Endodermal cell (in vitro differentiated cells): ENCODE results near the gene AGBL1. TPM values are rescaled to one million over a fixed set of nuclear protein-coding genes. Genes with fewer than 3 reads are reported as not detected.

ENCODE experiments used
- DNase-seq: peaks from one replicate; pipeline ENCODE4 v3.0.0-alpha.2; 2017
- H3K27ac ChIP-seq: 2 replicates; pipeline ENCODE4 v1.5.1; 2013; ENCODE audit warnings: mild to moderate bottlenecking, low read depth, low read length, moderate library complexity
- H3K27me3 ChIP-seq: 2 replicates; pipeline ENCODE4 v1.6.1; 2013; ENCODE audit warnings: mild to moderate bottlenecking, low read length, moderate library complexity; ENCODE audit not compliant: insufficient read depth, control insufficient read depth, poor library complexity, severe bottlenecking
- H3K36me3 ChIP-seq: 2 replicates; pipeline ENCODE4 v1.7.0; 2013; ENCODE audit warnings: mild to moderate bottlenecking, low read length, moderate library complexity; ENCODE audit not compliant: control insufficient read depth, insufficient read depth
- H3K4me1 ChIP-seq: one replicate; pipeline ENCODE4 v1.7.0; 2013; ENCODE audit warnings: low read length; ENCODE audit not compliant: control insufficient read depth, insufficient read depth
- H3K4me3 ChIP-seq: 2 replicates; pipeline ENCODE4 v1.5.1; 2013; ENCODE audit warnings: mild to moderate bottlenecking, low read length, moderate library complexity
- H3K9ac ChIP-seq: 2 replicates; pipeline ENCODE4 v1.6.1; 2013; ENCODE audit warnings: mild to moderate bottlenecking, low read length, moderate library complexity; ENCODE audit not compliant: poor library complexity, severe bottlenecking; ENCODE audit errors: extremely low read depth
- H3K9me3 ChIP-seq: 2 replicates; pipeline ENCODE4 v1.6.1; 2013; ENCODE audit warnings: mild to moderate bottlenecking, low read length, moderate library complexity; ENCODE audit not compliant: control insufficient read depth
- H3K27ac Mint-ChIP-seq: 2 replicates; pipeline ENCODE4 v1.8.0; 2020; ENCODE audit warnings: mixed read lengths
- H3K27me3 Mint-ChIP-seq: 2 replicates; pipeline ENCODE4 v1.8.0; 2021; ENCODE audit warnings: mild to moderate bottlenecking, mixed read lengths; ENCODE audit not compliant: insufficient read depth
- H3K36me3 Mint-ChIP-seq: 2 replicates; pipeline ENCODE4 v1.8.0; 2020; ENCODE audit warnings: low read depth, mixed read lengths
- H3K4me1 Mint-ChIP-seq: 2 replicates; pipeline ENCODE4 v1.8.0; 2020; ENCODE audit warnings: mixed read lengths
- H3K4me3 Mint-ChIP-seq: 2 replicates; pipeline ENCODE4 v1.8.0; 2020; ENCODE audit warnings: mild to moderate bottlenecking, moderate library complexity, mixed read lengths
- H3K9me3 Mint-ChIP-seq: 2 replicates; pipeline ENCODE4 v1.8.0; 2020; ENCODE audit warnings: mild to moderate bottlenecking, mixed read lengths
- WGBS, 2 experiments: methylation state at CpG; one replicate each; pipeline versions ENCODE4 v1.1.5 to v1.1.7; 2013; ENCODE audit warnings: missing lambda C conversion rate in 2 of 2, mixed read lengths in 1 of 2; ENCODE audit not compliant: insufficient coverage in 1 of 2, insufficient read length in 1 of 2; 5-methylcytosine and 5-hydroxymethylcytosine counted together
- total RNA-seq, 2 donors: library from RNA; stranded (reverse); fragmentation: NEBNext Ultra II Directional in 1 of 2; extraction: Animal tissue kit (Norgen Biotek cat#: 25700) in 1 of 2; gene quantifications; 2 replicates in 1 of 2; 3 replicates in 1 of 2; pipeline ENCODE4 v1.2.1, GENCODE V29; 2021
- TF ChIP-seq, protein P1 (sequence below): fragments of 200-600 bp; sonication (generic); conservative IDR thresholded peaks from 2 replicates; pipeline ENCODE4 v1.5.0; 2021; ENCODE audit warnings: antibody characterized with exemption, mild to moderate bottlenecking

Gene AGBL1
- total RNA-seq, 2 donors from 2014 or later = 0.07 to 0.11 TPM

- Histone ChIP-seq H3K27ac (no peak overlapping the region), H3K36me3 (no peaks in the 10 kb centered on the region), H3K4me3 (no peak overlapping the region), H3K9ac (no peak overlapping the region), H3K9me3 (no peaks in the 10 kb centered on the region), H3K27me3 (no peaks in the 10 kb centered on the region), H3K4me1 (peaks cover 2% of the 10 kb centered on the region)
- TF ChIP-seq, protein P1, sequence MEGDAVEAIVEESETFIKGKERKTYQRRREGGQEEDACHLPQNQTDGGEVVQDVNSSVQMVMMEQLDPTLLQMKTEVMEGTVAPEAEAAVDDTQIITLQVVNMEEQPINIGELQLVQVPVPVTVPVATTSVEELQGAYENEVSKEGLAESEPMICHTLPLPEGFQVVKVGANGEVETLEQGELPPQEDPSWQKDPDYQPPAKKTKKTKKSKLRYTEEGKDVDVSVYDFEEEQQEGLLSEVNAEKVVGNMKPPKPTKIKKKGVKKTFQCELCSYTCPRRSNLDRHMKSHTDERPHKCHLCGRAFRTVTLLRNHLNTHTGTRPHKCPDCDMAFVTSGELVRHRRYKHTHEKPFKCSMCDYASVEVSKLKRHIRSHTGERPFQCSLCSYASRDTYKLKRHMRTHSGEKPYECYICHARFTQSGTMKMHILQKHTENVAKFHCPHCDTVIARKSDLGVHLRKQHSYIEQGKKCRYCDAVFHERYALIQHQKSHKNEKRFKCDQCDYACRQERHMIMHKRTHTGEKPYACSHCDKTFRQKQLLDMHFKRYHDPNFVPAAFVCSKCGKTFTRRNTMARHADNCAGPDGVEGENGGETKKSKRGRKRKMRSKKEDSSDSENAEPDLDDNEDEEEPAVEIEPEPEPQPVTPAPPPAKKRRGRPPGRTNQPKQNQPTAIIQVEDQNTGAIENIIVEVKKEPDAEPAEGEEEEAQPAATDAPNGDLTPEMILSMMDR = no peak
- Mint-ChIP-seq H3K4me1 (peaks cover 21% of the 10 kb centered on the region), H3K27ac (peak overlapping the region; percentile 55), H3K27me3 (no peaks in the 10 kb centered on the region), H3K9me3 (no peaks in the 10 kb centered on the region), H3K4me3 (no peak overlapping the region), H3K36me3 (no peaks in the 10 kb centered on the region)
- WGBS, 2 experiments = 66% methylated on average over 3 of the region's 4 CpGs; no CpG with 5 or more reads in 1 of the 2 experiments
- no peak for DNase-seq
These were observed 220.9 kb downstream of the AGBL1 start for GRCh38 chr15:86300390-86301125.

GRCh38 chr15:86311568-86312280 lies 232.1 kb downstream of the AGBL1 start:
- no peaks in the 10 kb centered on the region for H3K27me3 ChIP-seq
- no peaks in the 10 kb centered on the region for H3K4me1 ChIP-seq
- H3K4me3 ChIP-seq = no peak overlapping the region
- peaks cover 9% of the 10 kb centered on the region for H3K4me1 Mint-ChIP-seq
- no peak overlapping the region for H3K4me3 Mint-ChIP-seq
- no peaks in the 10 kb centered on the region for H3K36me3 ChIP-seq
- no peaks in the 10 kb centered on the region for H3K36me3 Mint-ChIP-seq
- no peaks in the 10 kb centered on the region for H3K9me3 ChIP-seq
- H3K27ac ChIP-seq = no peak overlapping the region
- no peak overlapping the region for H3K27ac Mint-ChIP-seq
- WGBS, 2 experiments = 92 to 94% methylated on average over 5 to 9 of the region's 9 CpGs
- TF ChIP-seq, protein P1 = no peak
- no peaks in the 10 kb centered on the region for H3K9me3 Mint-ChIP-seq
- H3K27me3 Mint-ChIP-seq = peaks cover 2% of the 10 kb centered on the region
- no peak for DNase-seq
- no peak overlapping the region for H3K9ac ChIP-seq

DNA sequence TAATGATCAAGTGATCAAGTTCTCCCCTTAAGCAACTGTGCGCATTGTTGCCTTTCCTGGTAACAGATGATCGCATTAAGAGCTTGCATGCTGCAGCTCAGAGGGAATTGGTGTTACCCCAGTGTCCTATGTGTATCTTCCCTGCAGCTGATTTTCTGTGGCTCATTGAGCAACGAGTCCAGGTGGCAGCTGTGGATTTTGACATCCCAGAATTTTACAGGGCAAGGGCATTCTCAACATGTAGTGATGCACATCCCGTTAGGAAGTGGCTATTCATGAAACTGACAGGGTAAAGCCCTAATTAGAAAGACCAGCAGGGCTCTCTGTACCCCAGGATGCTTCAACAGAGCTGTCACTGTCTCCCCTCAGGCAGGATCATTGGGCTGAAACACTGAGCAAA lies 232.8 kb downstream of the AGBL1 start:
- H3K27me3 ChIP-seq = no peaks in the 10 kb centered on the region
- no peaks in the 10 kb centered on the region for H3K9me3 ChIP-seq
- DNase-seq = no peak
- peaks cover 13% of the 10 kb centered on the region for H3K4me1 Mint-ChIP-seq
- WGBS, 2 experiments = 83 to 86% methylated on average over 4 of the region's 4 CpGs
- H3K4me3 Mint-ChIP-seq = no peak overlapping the region
- no peaks in the 10 kb centered on the region for H3K36me3 Mint-ChIP-seq
- TF ChIP-seq, protein P1 = no peak
- H3K4me1 ChIP-seq = no peaks in the 10 kb centered on the region
- H3K36me3 ChIP-seq = no peaks in the 10 kb centered on the region
- H3K27ac Mint-ChIP-seq = no peak overlapping the region
- H3K9ac ChIP-seq = no peak overlapping the region
- H3K4me3 ChIP-seq = no peak overlapping the region
- H3K27ac ChIP-seq = no peak overlapping the region
- H3K27me3 Mint-ChIP-seq = peaks cover 2% of the 10 kb centered on the region
- H3K9me3 Mint-ChIP-seq = no peaks in the 10 kb centered on the region
